Measurements from ENCODE around the gene EHD2. TPM values are rescaled to one million over a fixed set of nuclear protein-coding genes. Genes with fewer than 3 reads are reported as not detected.
"Not testable (repeated sequence)": the region's sequence is repeated elsewhere in the genome, so short reads cannot be mapped to it uniquely, and the experiment has no call there.

EHD2 gene
- total RNA-seq, 1 experiment from 2014 or later = 0.11 TPM

DNA sequence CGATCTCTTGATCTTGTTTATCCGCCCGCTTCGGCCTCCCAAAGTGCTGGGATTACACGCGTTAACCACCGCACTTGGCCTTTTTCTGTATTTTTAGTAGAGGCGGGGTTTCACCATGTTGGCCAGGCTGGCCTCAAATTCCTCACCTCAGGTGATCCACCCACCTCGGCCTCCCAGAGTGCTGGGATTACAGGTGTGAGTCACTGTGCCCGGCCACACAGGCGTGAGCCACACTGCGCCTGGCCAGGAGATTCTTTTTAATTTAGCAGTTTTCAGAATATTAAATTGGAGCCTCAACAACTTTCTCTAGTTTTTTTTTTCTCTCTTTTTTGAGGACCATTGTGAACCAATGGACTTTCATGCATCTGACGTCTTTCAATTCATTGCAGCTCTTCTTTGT is 76.6 kb downstream of the EHD2 start:
- H4K20me1 ChIP-seq (ENCODE audit: low read length); BruUV-seq (replicated peaks); H3K9me2 ChIP-seq (replicated peaks; ENCODE audit: low read length); H3K4me1 ChIP-seq (ENCODE audit: insufficient read depth, low read length); H3K36me3 ChIP-seq (ENCODE audit: low read depth, low read length); H3K9me3 ChIP-seq (ENCODE audit: low read length); H3K4me3 ChIP-seq (ENCODE audit: low read length); intact Hi-C loops (cut with micrococcal nuclease); H3K4me2 ChIP-seq (ENCODE audit: low read length); H2AFZ ChIP-seq (ENCODE audit: low read length); H3K27ac ChIP-seq (ENCODE audit: low read length); POLR2A ChIA-PET (ENCODE audit: unreplicated experiment); H3K79me2 ChIP-seq (ENCODE audit: low read length); H3K27me3 ChIP-seq (ENCODE audit: low read length); H3F3A ChIP-seq (ENCODE audit: low read length, unreplicated experiment); H3K9ac ChIP-seq (ENCODE audit: low read length): not testable (repeated sequence)
- CTCF ChIA-PET = interaction anchor here (0.6 kb wide), 1 partner anchor 21 kb away, joined by 4 read pairs; no protein-coding TSS in a partner anchor
- peak; percentile 60 for ATAC-seq
- DNase-seq = peak; percentile 21

DNA sequence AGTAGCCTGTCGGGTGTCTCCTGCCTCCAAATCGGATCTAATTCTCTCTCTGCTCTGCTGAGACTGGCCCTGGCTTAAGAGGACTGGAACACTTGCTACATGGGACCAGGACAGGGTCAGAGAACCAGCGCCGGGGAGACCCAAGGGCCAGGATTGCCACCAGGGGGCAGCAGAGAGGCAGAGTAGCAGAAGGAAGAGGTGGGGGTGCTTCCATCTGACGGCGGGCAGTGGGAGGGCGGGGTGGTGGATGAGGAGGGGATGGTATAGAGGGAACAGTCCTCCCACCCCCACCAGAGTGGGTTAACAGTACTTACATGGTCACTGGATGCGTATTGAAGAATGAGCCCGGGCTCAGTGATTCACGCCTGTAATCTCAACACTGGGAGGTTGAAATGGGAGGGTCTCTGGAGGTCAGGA is 77.2 kb downstream of the EHD2 start:
- Histone ChIP-seq H3K79me2 (ENCODE audit: low read length) (no peaks in the 10 kb centered on the region), H3K4me1 (ENCODE audit: insufficient read depth, low read length) (peaks cover 6% of the 10 kb centered on the region; the same call in 1 of the 2 replicates), H3K27me3 (ENCODE audit: low read length) (no peaks in the 10 kb centered on the region), H3K4me2 (ENCODE audit: low read length) (no peak overlapping the region), H3K27ac (ENCODE audit: low read length) (no peak overlapping the region), H2AFZ (ENCODE audit: low read length) (no peak overlapping the region), H3K36me3 (ENCODE audit: low read depth, low read length) (no peaks in the 10 kb centered on the region), H4K20me1 (ENCODE audit: low read length) (no peaks in the 10 kb centered on the region), H3F3A (ENCODE audit: low read length, unreplicated experiment) (no peaks in the 10 kb centered on the region), H3K9me3 (ENCODE audit: low read length) (no peaks in the 10 kb centered on the region), H3K4me3 (ENCODE audit: low read length) (no peak overlapping the region), H3K9ac (ENCODE audit: low read length) (no peak overlapping the region), H3K9me2 (replicated peaks; ENCODE audit: low read length) (no peaks in the 10 kb centered on the region)
- no TSS peak for BruUV-seq (replicated peaks)
- POLR2A ChIA-PET (ENCODE audit: unreplicated experiment) = interaction anchor here (0.6 kb wide), 1 partner anchor 126 kb away, joined by 4 read pairs; no protein-coding TSS in a partner anchor
- CTCF ChIA-PET = no interaction called here
- peak; percentile 69 for DNase-seq
- TF ChIP-seq, protein P1, sequence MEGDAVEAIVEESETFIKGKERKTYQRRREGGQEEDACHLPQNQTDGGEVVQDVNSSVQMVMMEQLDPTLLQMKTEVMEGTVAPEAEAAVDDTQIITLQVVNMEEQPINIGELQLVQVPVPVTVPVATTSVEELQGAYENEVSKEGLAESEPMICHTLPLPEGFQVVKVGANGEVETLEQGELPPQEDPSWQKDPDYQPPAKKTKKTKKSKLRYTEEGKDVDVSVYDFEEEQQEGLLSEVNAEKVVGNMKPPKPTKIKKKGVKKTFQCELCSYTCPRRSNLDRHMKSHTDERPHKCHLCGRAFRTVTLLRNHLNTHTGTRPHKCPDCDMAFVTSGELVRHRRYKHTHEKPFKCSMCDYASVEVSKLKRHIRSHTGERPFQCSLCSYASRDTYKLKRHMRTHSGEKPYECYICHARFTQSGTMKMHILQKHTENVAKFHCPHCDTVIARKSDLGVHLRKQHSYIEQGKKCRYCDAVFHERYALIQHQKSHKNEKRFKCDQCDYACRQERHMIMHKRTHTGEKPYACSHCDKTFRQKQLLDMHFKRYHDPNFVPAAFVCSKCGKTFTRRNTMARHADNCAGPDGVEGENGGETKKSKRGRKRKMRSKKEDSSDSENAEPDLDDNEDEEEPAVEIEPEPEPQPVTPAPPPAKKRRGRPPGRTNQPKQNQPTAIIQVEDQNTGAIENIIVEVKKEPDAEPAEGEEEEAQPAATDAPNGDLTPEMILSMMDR (conservative IDR thresholded peaks at IDR 0.05; ENCODE audit: low read depth, low read length) = peak; percentile 85
- TF ChIP-seq EZH2phosphoT487 (IDR thresholded peaks at IDR 0.05; ENCODE audit: borderline replicate concordance, low read length) (no peak), EZH2 (IDR thresholded peaks at IDR 0.05; ENCODE audit: low read length, unreplicated experiment) (no peak)
- peak; percentile 84 for ATAC-seq
- intact Hi-C loops (cut with micrococcal nuclease) = no loop called here

DNA sequence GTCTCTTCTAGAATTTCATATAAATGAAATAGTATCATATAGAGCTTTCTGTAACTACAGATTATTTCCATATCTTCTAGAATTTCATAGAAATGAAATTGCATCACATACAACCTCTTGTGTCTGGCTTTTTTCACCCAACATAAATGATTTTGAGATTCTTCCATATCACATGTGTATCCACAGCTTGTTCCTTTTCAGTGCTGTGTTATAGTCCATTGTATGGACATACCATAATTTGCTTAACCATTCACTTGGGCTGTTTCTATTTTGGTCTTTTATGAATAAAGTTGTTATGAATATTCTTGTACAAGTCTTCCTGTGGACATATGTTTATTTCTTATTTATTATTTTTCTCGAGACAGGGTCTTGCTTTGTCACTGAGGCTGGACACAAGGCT is 79.4 kb downstream of the EHD2 start:
- intact Hi-C loops (cut with micrococcal nuclease) = no loop called here

More for the DNA sequence above, 79.4 kb downstream of the EHD2 start:
- H2AFZ ChIP-seq (ENCODE audit: low read length) = no peak overlapping the region
- H3K9ac ChIP-seq (ENCODE audit: low read length) = no peak overlapping the region
- POLR2A ChIA-PET (ENCODE audit: unreplicated experiment) = no interaction called here
- H3K27ac ChIP-seq (ENCODE audit: low read length) = no peak overlapping the region
- no peak for ATAC-seq
- peaks cover 6% of the 10 kb centered on the region; the same call in 1 of the 2 replicates for H3K4me1 ChIP-seq (ENCODE audit: insufficient read depth, low read length)
- H3K9me3 ChIP-seq (ENCODE audit: low read length) = no peaks in the 10 kb centered on the region
- CTCF ChIA-PET = no interaction called here
- no peaks in the 10 kb centered on the region for H3K79me2 ChIP-seq (ENCODE audit: low read length)
- BruUV-seq (replicated peaks) = no TSS peak
- H3K27me3 ChIP-seq (ENCODE audit: low read length) = no peaks in the 10 kb centered on the region
- no peaks in the 10 kb centered on the region for H3K36me3 ChIP-seq (ENCODE audit: low read depth, low read length)
- no peak overlapping the region for H3K4me2 ChIP-seq (ENCODE audit: low read length)
- no peaks in the 10 kb centered on the region for H3F3A ChIP-seq (ENCODE audit: low read length, unreplicated experiment)
- TF ChIP-seq, protein P1 (conservative IDR thresholded peaks at IDR 0.05; ENCODE audit: low read depth, low read length) = no peak
- TF ChIP-seq EZH2 (IDR thresholded peaks at IDR 0.05; ENCODE audit: low read length, unreplicated experiment) (no peak), EZH2phosphoT487 (IDR thresholded peaks at IDR 0.05; ENCODE audit: borderline replicate concordance, low read length) (no peak)
- H3K9me2 ChIP-seq (replicated peaks; ENCODE audit: low read length) = no peaks in the 10 kb centered on the region
- no peak overlapping the region for H3K4me3 ChIP-seq (ENCODE audit: low read length)
- no peak for DNase-seq
- no peaks in the 10 kb centered on the region for H4K20me1 ChIP-seq (ENCODE audit: low read length)

Other genes with a start within 250 kb of the EHD2 start
- 0.33 TPM in 1 of 2 replicates, not detected in the other for gene SLC8A2, start 241.5 kb upstream of the EHD2 start, total RNA-seq (2014; rRNA removed)
- gene KPTN, start 229.2 kb upstream of the EHD2 start, total RNA-seq (2014; rRNA removed) = 8.0 and 18.3 TPM in 2 replicates
- gene NAPA, start 198.4 kb upstream of the EHD2 start, total RNA-seq (2014; rRNA removed) = 75.1 and 95.9 TPM in 2 replicates
- gene ZNF541, start 140.3 kb upstream of the EHD2 start, total RNA-seq (2014; rRNA removed) = not detected in 2 replicates
- gene BICRA, start 104.3 kb upstream of the EHD2 start, total RNA-seq (2014; rRNA removed) = 1.2 and 2.4 TPM in 2 replicates
- gene NOP53, start 32.1 kb downstream of the EHD2 start, total RNA-seq (2014; rRNA removed) = 61.5 and 83.9 TPM in 2 replicates
- 277 and 278 TPM in 2 replicates for gene SELENOW, start 65.3 kb downstream of the EHD2 start, total RNA-seq (2014; rRNA removed)
- gene TPRX1, start 91.1 kb downstream of the EHD2 start, total RNA-seq (2014; rRNA removed) = not detected in 2 replicates
- gene CRX, start 108.5 kb downstream of the EHD2 start, total RNA-seq (2014; rRNA removed) = not detected in 2 replicates
- not detected in 2 replicates for gene TPRX2, start 145.8 kb downstream of the EHD2 start, total RNA-seq (2014; rRNA removed)
- gene SULT2A1, start 172.9 kb downstream of the EHD2 start, total RNA-seq (2014; rRNA removed) = not detected in 2 replicates